Measurements from ENCODE around the gene OVAAL. TPM values are rescaled to one million over a fixed set of nuclear protein-coding genes. Genes with fewer than 3 reads are reported as not detected.

The OVAAL gene
- total and polyA plus RNA-seq, 2 donors (not counting 1 experiment from before 2014, with no cell fraction given), result not detected

DNA sequence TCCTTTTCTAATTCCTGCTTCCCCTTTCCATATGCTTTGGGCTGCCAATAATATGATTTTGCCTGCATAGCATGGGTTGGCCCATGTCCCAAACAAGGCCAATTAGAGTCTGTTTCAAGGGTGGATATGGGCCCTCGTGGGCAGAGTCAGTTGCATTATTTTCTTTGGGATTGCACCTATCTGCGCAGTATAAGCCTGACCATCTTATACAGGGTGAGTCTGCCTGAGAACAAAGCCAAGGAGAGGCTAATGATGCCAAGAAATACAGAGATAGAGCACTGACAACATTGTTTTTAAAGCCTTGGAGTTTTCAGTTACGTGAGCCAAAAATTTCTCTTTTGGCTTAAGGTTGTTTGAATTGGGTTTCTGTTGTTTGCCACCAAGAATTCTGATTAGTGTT lies 18.6 kb downstream of the OVAAL start:
- no peaks in the 10 kb centered on the region for H3K36me3 ChIP-seq (ENCODE audit: control insufficient read depth, insufficient read depth, low read length)
- peak in 1 of 2 donors; percentile 86 for DNase-seq (ENCODE audit: low read depth in 2 of 2)

DNA sequence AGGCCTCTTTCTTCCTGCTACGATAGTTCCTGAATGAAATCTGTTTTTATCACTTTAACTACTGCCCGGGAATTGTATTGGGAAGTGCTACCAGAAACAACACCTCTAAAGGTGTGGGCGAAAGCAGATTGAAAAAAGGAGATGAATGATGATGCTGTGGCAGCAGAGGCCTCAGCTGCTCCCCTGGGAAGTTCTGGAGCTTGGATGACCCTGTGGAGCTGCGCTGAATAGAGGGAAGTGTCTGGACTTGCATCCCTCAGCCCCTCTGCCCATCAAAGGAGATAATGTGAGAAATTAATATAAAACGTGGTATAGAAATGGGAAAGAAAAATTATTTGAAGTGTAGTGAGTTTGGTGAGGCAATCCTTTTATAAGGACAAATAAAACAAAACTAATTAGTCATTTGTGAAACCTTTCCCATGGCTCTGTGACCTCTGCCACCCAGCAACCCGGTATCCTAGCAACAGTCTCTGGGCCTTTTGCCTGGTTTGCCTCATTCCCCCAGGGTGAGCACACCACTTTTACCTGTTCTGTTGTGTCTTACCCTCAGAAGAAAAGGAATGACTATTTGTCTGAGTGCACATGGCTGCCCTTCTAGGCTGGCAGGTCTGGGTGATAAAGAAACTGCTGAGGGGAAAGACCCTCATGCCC lies 21.3 kb downstream of the OVAAL start:
- Histone ChIP-seq H3K36me3 (ENCODE audit: control insufficient read depth, insufficient read depth, low read length) (no peaks in the 10 kb centered on the region), H3K27me3 (ENCODE audit: control insufficient read depth, insufficient read depth, low read length) (no peaks in the 10 kb centered on the region), H3K79me2 (ENCODE audit: control insufficient read depth, insufficient read depth, low read length) (no peaks in the 10 kb centered on the region), H4K20me1 (ENCODE audit: control insufficient read depth, extremely low read depth, insufficient read depth, low read length) (no peaks in the 10 kb centered on the region), H2AFZ (ENCODE audit: low read length) (no peak overlapping the region), H3K4me2 (ENCODE audit: extremely low read depth, insufficient read depth, low read length) (no peak overlapping the region), H3K9ac (ENCODE audit: insufficient read depth, low read length) (no peak overlapping the region), H3K27ac (ENCODE audit: insufficient read depth, low read length) (no peak overlapping the region), H3K9me3 (ENCODE audit: control insufficient read depth, insufficient read depth, low read depth, low read length) (no peaks in the 10 kb centered on the region), H3K4me3 (replicated peaks in 1 of 4; ENCODE audit: control extremely low read depth in 1 of 4, insufficient read depth in 1 of 4, low read depth in 3 of 4, low read length in 4 of 4) (no peak overlapping the region), H3K4me1 (ENCODE audit: control insufficient read depth, extremely low read depth, insufficient read depth, low read length) (no peaks in the 10 kb centered on the region)
- no peak for TF ChIP-seq EZH2 (IDR thresholded peaks at IDR 0.05; ENCODE audit: low read length, missing control alignments)
- TF ChIP-seq, protein P1, sequence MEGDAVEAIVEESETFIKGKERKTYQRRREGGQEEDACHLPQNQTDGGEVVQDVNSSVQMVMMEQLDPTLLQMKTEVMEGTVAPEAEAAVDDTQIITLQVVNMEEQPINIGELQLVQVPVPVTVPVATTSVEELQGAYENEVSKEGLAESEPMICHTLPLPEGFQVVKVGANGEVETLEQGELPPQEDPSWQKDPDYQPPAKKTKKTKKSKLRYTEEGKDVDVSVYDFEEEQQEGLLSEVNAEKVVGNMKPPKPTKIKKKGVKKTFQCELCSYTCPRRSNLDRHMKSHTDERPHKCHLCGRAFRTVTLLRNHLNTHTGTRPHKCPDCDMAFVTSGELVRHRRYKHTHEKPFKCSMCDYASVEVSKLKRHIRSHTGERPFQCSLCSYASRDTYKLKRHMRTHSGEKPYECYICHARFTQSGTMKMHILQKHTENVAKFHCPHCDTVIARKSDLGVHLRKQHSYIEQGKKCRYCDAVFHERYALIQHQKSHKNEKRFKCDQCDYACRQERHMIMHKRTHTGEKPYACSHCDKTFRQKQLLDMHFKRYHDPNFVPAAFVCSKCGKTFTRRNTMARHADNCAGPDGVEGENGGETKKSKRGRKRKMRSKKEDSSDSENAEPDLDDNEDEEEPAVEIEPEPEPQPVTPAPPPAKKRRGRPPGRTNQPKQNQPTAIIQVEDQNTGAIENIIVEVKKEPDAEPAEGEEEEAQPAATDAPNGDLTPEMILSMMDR (conservative IDR thresholded peaks at IDR 0.05 in 1 of 2, IDR thresholded peaks at IDR 0.05 in 1 of 2; ENCODE audit: low read depth in 1 of 2, low read length in 2 of 2), result no peak
- DNase-seq (ENCODE audit: low read depth in 2 of 2), result peak; percentile 41 to 44

More for the DNA sequence above, 18.6 kb downstream of the OVAAL start:
- H3K4me2 ChIP-seq (ENCODE audit: extremely low read depth, insufficient read depth, low read length), result no peak overlapping the region
- no peak overlapping the region for H3K9ac ChIP-seq (ENCODE audit: insufficient read depth, low read length)
- no peak overlapping the region for H3K4me3 ChIP-seq (replicated peaks in 1 of 4; ENCODE audit: control extremely low read depth in 1 of 4, insufficient read depth in 1 of 4, low read depth in 3 of 4, low read length in 4 of 4)
- H3K27ac ChIP-seq (ENCODE audit: insufficient read depth, low read length), result no peak overlapping the region
- H3K79me2 ChIP-seq (ENCODE audit: control insufficient read depth, insufficient read depth, low read length), result no peaks in the 10 kb centered on the region
- H3K9me3 ChIP-seq (ENCODE audit: control insufficient read depth, insufficient read depth, low read depth, low read length), result no peaks in the 10 kb centered on the region
- no peaks in the 10 kb centered on the region for H3K4me1 ChIP-seq (ENCODE audit: control insufficient read depth, extremely low read depth, insufficient read depth, low read length)
- no peak overlapping the region for H2AFZ ChIP-seq (ENCODE audit: low read length)
- no peaks in the 10 kb centered on the region for H4K20me1 ChIP-seq (ENCODE audit: control insufficient read depth, extremely low read depth, insufficient read depth, low read length)
- no peaks in the 10 kb centered on the region for H3K27me3 ChIP-seq (ENCODE audit: control insufficient read depth, insufficient read depth, low read length)
- no peak for TF ChIP-seq EZH2 (IDR thresholded peaks at IDR 0.05; ENCODE audit: low read length, missing control alignments)
- TF ChIP-seq, protein P1 (conservative IDR thresholded peaks at IDR 0.05 in 1 of 2, IDR thresholded peaks at IDR 0.05 in 1 of 2; ENCODE audit: low read depth in 1 of 2, low read length in 2 of 2), result no peak

DNA sequence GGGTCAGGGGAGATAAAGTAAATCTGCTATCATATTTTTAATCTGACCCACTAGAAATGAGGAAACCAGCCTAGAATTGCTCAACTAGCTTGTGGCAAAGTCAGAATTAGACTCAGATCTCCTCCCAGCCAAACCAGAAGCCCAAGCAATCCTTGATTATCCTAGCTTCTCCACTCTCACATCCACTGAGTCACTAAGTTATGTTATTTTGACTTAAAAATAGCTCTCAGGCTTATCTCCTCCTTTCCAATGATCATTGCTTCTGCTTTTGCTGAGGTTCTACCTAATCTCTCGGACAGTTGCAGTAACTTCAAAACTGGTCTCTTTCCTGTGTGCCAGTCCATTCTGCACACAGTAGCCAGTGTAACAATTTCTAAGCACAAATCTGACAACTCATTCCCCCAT lies 22.9 kb downstream of the OVAAL start:
- Histone ChIP-seq H3K9ac (ENCODE audit: insufficient read depth, low read length) (no peak overlapping the region), H2AFZ (ENCODE audit: low read length) (no peak overlapping the region), H3K27ac (ENCODE audit: insufficient read depth, low read length) (no peak overlapping the region), H3K27me3 (ENCODE audit: control insufficient read depth, insufficient read depth, low read length) (no peaks in the 10 kb centered on the region), H3K36me3 (ENCODE audit: control insufficient read depth, insufficient read depth, low read length) (no peaks in the 10 kb centered on the region), H3K4me2 (ENCODE audit: extremely low read depth, insufficient read depth, low read length) (no peak overlapping the region), H3K4me1 (ENCODE audit: control insufficient read depth, extremely low read depth, insufficient read depth, low read length) (peaks cover 2% of the 10 kb centered on the region), H4K20me1 (ENCODE audit: control insufficient read depth, extremely low read depth, insufficient read depth, low read length) (no peaks in the 10 kb centered on the region), H3K4me3 (replicated peaks in 1 of 4; ENCODE audit: control extremely low read depth in 1 of 4, insufficient read depth in 1 of 4, low read depth in 3 of 4, low read length in 4 of 4) (no peak overlapping the region), H3K9me3 (ENCODE audit: control insufficient read depth, insufficient read depth, low read depth, low read length) (no peaks in the 10 kb centered on the region), H3K79me2 (ENCODE audit: control insufficient read depth, insufficient read depth, low read length) (no peaks in the 10 kb centered on the region)
- peak in 1 of 2 donors; percentile 82 for DNase-seq (ENCODE audit: low read depth in 2 of 2)
- TF ChIP-seq, protein P1 (conservative IDR thresholded peaks at IDR 0.05 in 1 of 2, IDR thresholded peaks at IDR 0.05 in 1 of 2; ENCODE audit: low read depth in 1 of 2, low read length in 2 of 2), result no peak
- no peak for TF ChIP-seq EZH2 (IDR thresholded peaks at IDR 0.05; ENCODE audit: low read length, missing control alignments)

Data from fibroblast of lung (primary cell).